ENCODE data around the gene NINL.

The NINL gene

GRCh38 chr20:25496165-25496967, 89.0 kb downstream of the NINL start:
- Histone ChIP-seq H3K4me3 (replicated peaks; ENCODE audit: insufficient read depth, low read length) (no peak overlapping the region), H3K27me3 (ENCODE audit: insufficient read depth, poor library complexity, severe bottlenecking) (no peaks in the 10 kb centered on the region), H3K27ac (replicated peaks) (no peak overlapping the region)
- no peak for DNase-seq (ENCODE audit: low read depth in 1 of 2, low spot score in 1 of 2)
- TF ChIP-seq SPI1 (IDR thresholded peaks at IDR 0.05; ENCODE audit: borderline replicate concordance, low read depth) (no peak), POLR2AphosphoS5 (IDR thresholded peaks at IDR 0.05; ENCODE audit: low read depth) (no peak), CTCF (IDR thresholded peaks at IDR 0.05; ENCODE audit: insufficient read depth, low read length) (no peak), GABPA (IDR thresholded peaks at IDR 0.05; ENCODE audit: low read depth) (no peak), REST (IDR thresholded peaks at IDR 0.05; ENCODE audit: insufficient replicate concordance, low read depth) (no peak)

GRCh38 chr20:25495189-25495824, 90.0 kb downstream of the NINL start:
- no peak overlapping the region for H3K4me3 ChIP-seq (replicated peaks; ENCODE audit: insufficient read depth, low read length)
- no peak for TF ChIP-seq REST (IDR thresholded peaks at IDR 0.05; ENCODE audit: insufficient replicate concordance, low read depth)
- TF ChIP-seq CTCF (IDR thresholded peaks at IDR 0.05; ENCODE audit: insufficient read depth, low read length): no peak
- no peak for TF ChIP-seq POLR2AphosphoS5 (IDR thresholded peaks at IDR 0.05; ENCODE audit: low read depth)
- no peak for TF ChIP-seq SPI1 (IDR thresholded peaks at IDR 0.05; ENCODE audit: borderline replicate concordance, low read depth)
- TF ChIP-seq GABPA (IDR thresholded peaks at IDR 0.05; ENCODE audit: low read depth): no peak
- no peaks in the 10 kb centered on the region for H3K27me3 ChIP-seq (ENCODE audit: insufficient read depth, poor library complexity, severe bottlenecking)
- no peak overlapping the region for H3K27ac ChIP-seq (replicated peaks)
- no peak for DNase-seq (ENCODE audit: low read depth in 1 of 2, low spot score in 1 of 2)

GRCh38 chr20:25494506-25495188, 90.7 kb downstream of the NINL start:
- Histone ChIP-seq H3K4me3 (replicated peaks; ENCODE audit: insufficient read depth, low read length) (no peak overlapping the region), H3K27me3 (ENCODE audit: insufficient read depth, poor library complexity, severe bottlenecking) (no peaks in the 10 kb centered on the region), H3K27ac (replicated peaks) (no peak overlapping the region)
- no peak for DNase-seq (ENCODE audit: low read depth in 1 of 2, low spot score in 1 of 2)
- TF ChIP-seq REST (IDR thresholded peaks at IDR 0.05; ENCODE audit: insufficient replicate concordance, low read depth) (no peak), CTCF (IDR thresholded peaks at IDR 0.05; ENCODE audit: insufficient read depth, low read length) (no peak), GABPA (IDR thresholded peaks at IDR 0.05; ENCODE audit: low read depth) (no peak), SPI1 (IDR thresholded peaks at IDR 0.05; ENCODE audit: borderline replicate concordance, low read depth) (no peak), POLR2AphosphoS5 (IDR thresholded peaks at IDR 0.05; ENCODE audit: low read depth) (no peak)

Data from HL-60 (cell line).